Testis (tissue), 3 donors: ENCODE data around the gene STAP1. TPM values are rescaled to one million over a fixed set of nuclear protein-coding genes. Genes with fewer than 3 reads are reported as not detected.

ENCODE experiments used
- DNase-seq: peaks from one replicate; pipeline ENCODE4 v3.0.0-alpha.2; 2019
- H3K27ac ChIP-seq, 2 donors: fragments of 200-600 bp; sonication (generic); one replicate each; pipeline ENCODE4 v1.5.1; 2019
- H3K27me3 ChIP-seq: fragments of 200-600 bp; sonication (generic); one replicate; pipeline ENCODE4 v1.5.1; 2019
- H3K36me3 ChIP-seq: fragments of 200-600 bp; sonication (generic); one replicate; pipeline ENCODE4 v1.5.1; 2017; ENCODE audit warnings: low read depth; ENCODE audit errors: missing control alignments
- H3K4me1 ChIP-seq: fragments of 200-600 bp; sonication (generic); one replicate; pipeline ENCODE4 v1.5.1; 2019
- H3K4me3 ChIP-seq, 2 donors: fragments of 200-600 bp; sonication (generic); one replicate each; pipeline ENCODE4 v1.5.1; 2017 to 2019
- H3K9me3 ChIP-seq: fragments of 200-600 bp; sonication (generic); one replicate; pipeline ENCODE4 v1.5.1; 2017
- POLR2A ChIP-seq: fragments of 450-650 bp; IDR thresholded peaks from one replicate; pipeline ENCODE4 v1.6.1; 2017; ENCODE audit warnings: antibody characterized with exemption, mild to moderate bottlenecking, moderate library complexity
- WGBS, 2 donors: methylation state at CpG; one replicate each; pipeline ENCODE4 v1.1.5; 2018; 5-methylcytosine and 5-hydroxymethylcytosine counted together
- intact Hi-C: fragments of 100-400 bp; cut with DNase I; formaldehyde crosslinking; loops from one replicate; pipeline ENCODE4 v1.15.1; 2023; ENCODE audit warnings: low total_unique reads
- polyA plus RNA-seq: library from polyadenylated mRNA; stranded (reverse); fragments of 350-450 nt; fragmentation: Illumina TruSeq; extraction: RNeasy Lipid Tissue Mini Kit (QIAGEN cat#74804); gene quantifications from one replicate; pipeline ENCODE4 v1.2.3, GENCODE V29; 2014; ENCODE audit warnings: low read depth, low replicate concordance; ENCODE audit not compliant: insufficient read depth
- total RNA-seq, 2 donors: library from RNA; depleted of rRNA; stranded (reverse); fragments of >200 nt; gene quantifications; one replicate each; pipeline ENCODE4 v1.2.3, GENCODE V29; 2016
- TF ChIP-seq, protein P1 (sequence below), 3 experiments: fragments of 450-650 bp in 2 of 3; fragments of 200-600 bp in 1 of 3; sonication (generic) in 1 of 3; IDR thresholded peaks; one replicate each; pipeline ENCODE4 v1.5.1; 2016 to 2019; ENCODE audit warnings: antibody characterized with exemption in 3 of 3, mild to moderate bottlenecking in 2 of 3, moderate library complexity in 1 of 3

Gene STAP1
- total and polyA plus RNA-seq, 3 donors from 2014 or later, result 0.93 to 3.0 (median 2.7) TPM

DNA sequence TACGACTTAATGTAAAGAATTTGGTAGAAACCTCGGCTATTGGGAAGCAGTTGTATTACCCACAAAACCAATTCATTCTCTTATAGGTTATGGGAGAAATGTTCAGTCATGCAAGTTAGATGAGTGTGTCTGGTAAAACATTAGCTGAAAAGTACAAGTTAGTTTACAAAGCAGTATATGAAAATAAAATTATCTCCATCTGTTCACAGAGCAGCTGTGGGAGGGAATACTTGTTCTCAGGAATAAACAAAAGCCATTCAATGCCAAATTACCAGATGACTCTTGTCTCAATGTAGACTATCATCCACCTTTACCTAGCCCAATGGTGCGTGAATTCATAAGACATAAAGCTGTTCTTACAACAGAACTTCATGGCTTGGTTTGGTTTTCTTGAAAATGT is 28.6 kb downstream of the STAP1 start:
- intact Hi-C loops, result no loop called here

DNA sequence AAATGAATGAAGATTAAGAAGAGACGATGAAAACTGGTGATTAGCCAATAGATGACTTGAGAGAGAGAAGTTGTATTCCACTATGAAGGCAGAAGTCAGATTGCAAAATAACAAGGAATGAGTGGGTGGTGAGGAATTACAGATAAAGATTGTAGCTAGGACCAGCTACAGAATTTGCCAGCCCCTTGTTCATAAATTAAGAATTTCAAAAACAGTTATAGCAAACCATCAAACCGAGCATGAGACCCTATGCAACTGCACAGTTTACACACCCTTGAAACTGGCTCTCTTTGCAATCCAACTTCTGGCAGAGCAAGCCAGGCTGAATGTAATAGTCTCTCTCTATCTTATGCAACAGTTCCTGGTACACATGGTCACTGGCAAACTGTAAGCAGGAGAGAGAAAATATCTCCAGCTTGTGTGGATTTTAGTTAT is 35.2 kb downstream of the STAP1 start:
- no peaks in the 10 kb centered on the region for H3K4me1 ChIP-seq
- no peak for TF ChIP-seq POLR2A
- TF ChIP-seq, protein P1, sequence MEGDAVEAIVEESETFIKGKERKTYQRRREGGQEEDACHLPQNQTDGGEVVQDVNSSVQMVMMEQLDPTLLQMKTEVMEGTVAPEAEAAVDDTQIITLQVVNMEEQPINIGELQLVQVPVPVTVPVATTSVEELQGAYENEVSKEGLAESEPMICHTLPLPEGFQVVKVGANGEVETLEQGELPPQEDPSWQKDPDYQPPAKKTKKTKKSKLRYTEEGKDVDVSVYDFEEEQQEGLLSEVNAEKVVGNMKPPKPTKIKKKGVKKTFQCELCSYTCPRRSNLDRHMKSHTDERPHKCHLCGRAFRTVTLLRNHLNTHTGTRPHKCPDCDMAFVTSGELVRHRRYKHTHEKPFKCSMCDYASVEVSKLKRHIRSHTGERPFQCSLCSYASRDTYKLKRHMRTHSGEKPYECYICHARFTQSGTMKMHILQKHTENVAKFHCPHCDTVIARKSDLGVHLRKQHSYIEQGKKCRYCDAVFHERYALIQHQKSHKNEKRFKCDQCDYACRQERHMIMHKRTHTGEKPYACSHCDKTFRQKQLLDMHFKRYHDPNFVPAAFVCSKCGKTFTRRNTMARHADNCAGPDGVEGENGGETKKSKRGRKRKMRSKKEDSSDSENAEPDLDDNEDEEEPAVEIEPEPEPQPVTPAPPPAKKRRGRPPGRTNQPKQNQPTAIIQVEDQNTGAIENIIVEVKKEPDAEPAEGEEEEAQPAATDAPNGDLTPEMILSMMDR (IDR thresholded peaks at IDR 0.05), result no peak
- WGBS, 2 donors, result 32 to 49% methylated on average over 2 of the region's 2 CpGs

More for the DNA sequence above, 28.6 kb downstream of the STAP1 start:
- Histone ChIP-seq H3K27ac (no peak overlapping the region), H3K9me3 (no peaks in the 10 kb centered on the region), H3K27me3 (no peaks in the 10 kb centered on the region), H3K4me1 (no peaks in the 10 kb centered on the region), H3K36me3 (no peaks in the 10 kb centered on the region), H3K4me3 (no peak overlapping the region)
- no peak for DNase-seq
- no peak for TF ChIP-seq POLR2A
- TF ChIP-seq, protein P1 (IDR thresholded peaks at IDR 0.05), result no peak
- WGBS, 2 donors, result 90 to 92% methylated on average over 3 of the region's 3 CpGs

DNA sequence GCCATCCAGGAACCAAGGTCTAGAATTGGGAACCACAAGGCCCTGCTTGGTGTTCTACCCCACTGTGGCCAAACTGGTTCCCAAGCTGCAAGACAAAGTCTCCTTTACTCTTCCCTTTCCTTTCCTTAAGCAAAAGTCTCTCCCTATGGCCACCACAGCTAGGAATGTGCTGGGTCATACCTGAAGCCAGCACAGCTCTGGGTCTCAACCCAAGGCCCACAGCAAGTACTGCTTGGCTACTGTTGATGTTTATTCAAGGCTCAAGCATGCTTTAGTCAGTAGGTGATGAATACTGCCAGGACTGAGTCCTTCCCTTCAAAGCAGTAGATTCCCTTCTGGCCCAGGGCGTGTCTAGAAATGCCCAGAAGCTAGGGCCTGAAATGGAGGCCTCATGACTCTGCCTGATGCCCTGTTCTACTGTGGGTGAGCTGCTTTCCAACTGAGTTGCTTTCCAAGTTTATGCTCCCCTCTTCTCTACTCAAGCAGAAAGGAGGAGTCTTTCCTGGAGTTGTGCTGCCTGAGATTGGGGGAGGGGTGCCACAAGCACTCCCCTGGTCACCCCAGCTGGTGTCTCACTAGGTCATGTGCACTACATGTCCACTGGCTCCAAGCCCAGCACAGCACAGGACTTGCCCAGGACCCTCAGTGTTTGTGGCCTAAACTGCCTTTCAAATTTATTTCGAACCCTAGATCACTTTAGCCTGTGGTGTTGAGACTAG is 44.9 kb downstream of the STAP1 start:
- Histone ChIP-seq H3K9me3 (no peaks in the 10 kb centered on the region), H3K27ac (no peak overlapping the region), H3K27me3 (no peaks in the 10 kb centered on the region), H3K36me3 (no peaks in the 10 kb centered on the region), H3K4me3 (no peak overlapping the region), H3K4me1 (no peaks in the 10 kb centered on the region)
- TF ChIP-seq, protein P1 (IDR thresholded peaks at IDR 0.05), result no peak
- no peak for TF ChIP-seq POLR2A
- 92 to 100% methylated on average over 2 of the region's 2 CpGs for WGBS, 2 donors
- no peak for DNase-seq
- intact Hi-C loops, result no loop called here

More for the DNA sequence above, 35.2 kb downstream of the STAP1 start:
- Histone ChIP-seq H3K27me3 (no peaks in the 10 kb centered on the region), H3K36me3 (no peaks in the 10 kb centered on the region), H3K4me3 (no peak overlapping the region), H3K9me3 (no peaks in the 10 kb centered on the region), H3K27ac (no peak overlapping the region)
- intact Hi-C loops, result no loop called here
- DNase-seq, result no peak

DNA sequence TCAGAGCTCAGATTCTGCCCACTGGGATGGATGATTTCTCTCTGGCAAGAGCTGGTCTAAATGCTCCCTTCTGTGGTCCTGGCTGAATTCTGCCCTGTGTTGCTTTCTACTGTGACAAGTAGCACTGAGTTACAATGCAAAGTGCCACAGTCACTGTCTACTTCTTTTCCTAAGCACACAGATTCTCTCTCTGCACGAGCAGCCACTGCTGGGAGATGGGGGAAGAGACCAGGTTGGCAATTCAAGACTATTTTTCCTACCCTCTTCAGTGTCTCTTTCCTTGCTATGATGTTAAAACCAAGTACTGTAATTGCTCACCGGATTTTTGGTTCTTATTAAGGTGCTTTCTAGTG is 45.5 kb downstream of the STAP1 start:
- no peak overlapping the region for H3K4me3 ChIP-seq
- H3K27ac ChIP-seq, result no peak overlapping the region
- no peaks in the 10 kb centered on the region for H3K4me1 ChIP-seq
- TF ChIP-seq POLR2A, result no peak
- TF ChIP-seq, protein P1 (IDR thresholded peaks at IDR 0.05), result no peak
- no peaks in the 10 kb centered on the region for H3K9me3 ChIP-seq
- H3K27me3 ChIP-seq, result no peaks in the 10 kb centered on the region
- WGBS, 2 donors, result 74 to 84% methylated on average over 2 of the region's 2 CpGs
- no peak for DNase-seq
- H3K36me3 ChIP-seq, result no peaks in the 10 kb centered on the region
- intact Hi-C loops, result no loop called here

DNA sequence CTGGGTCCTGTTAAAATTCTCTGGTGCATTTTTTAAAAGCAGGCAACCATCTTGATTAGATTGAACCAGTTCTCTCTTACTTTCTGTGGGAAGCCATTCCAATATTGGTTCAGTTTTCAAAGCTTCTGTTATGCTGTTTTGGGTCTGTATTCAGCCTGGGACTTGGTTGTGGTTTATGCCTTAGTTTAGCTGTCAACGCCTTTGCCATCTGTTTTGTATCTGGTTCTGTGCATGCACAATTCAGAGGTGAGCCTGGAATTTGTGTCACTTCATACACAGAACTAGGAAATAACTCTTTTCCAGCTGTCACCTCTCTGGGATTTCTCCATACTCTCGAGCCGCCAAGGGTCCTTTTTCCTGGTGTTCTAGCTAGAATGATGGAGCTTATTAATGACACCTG is 46.2 kb downstream of the STAP1 start:
- 79 to 86% methylated on average over 3 of the region's 3 CpGs for WGBS, 2 donors
- no peaks in the 10 kb centered on the region for H3K4me1 ChIP-seq

More for the DNA sequence above, 46.2 kb downstream of the STAP1 start:
- DNase-seq, result no peak
- Histone ChIP-seq H3K36me3 (no peaks in the 10 kb centered on the region), H3K4me3 (no peak overlapping the region), H3K27ac (no peak overlapping the region), H3K9me3 (no peaks in the 10 kb centered on the region), H3K27me3 (no peaks in the 10 kb centered on the region)
- TF ChIP-seq, protein P1 (IDR thresholded peaks at IDR 0.05), result no peak
- intact Hi-C loops, result no loop called here
